GM18526 (cell line): Measurements from ENCODE around the gene MBP.

Experiments
- POLR2A ChIP-seq: IDR thresholded peaks from 3 replicates; pipeline ENCODE4 v1.6.1; 2011; ENCODE audit not compliant: insufficient read length; ENCODE audit errors: extremely low read depth

MBP gene

GRCh38 chr18:76943542-76944339 lies 188.8 kb downstream of the MBP start:
- no peak for TF ChIP-seq POLR2A

- no peak for TF ChIP-seq POLR2A
Observed at GRCh38 chr18:76941284-76941683, 191.3 kb downstream of the MBP start.

GRCh38 chr18:76938619-76939018 lies 194.0 kb downstream of the MBP start:
- no peak for TF ChIP-seq POLR2A

GRCh38 chr18:76937597-76937996 lies 195.0 kb downstream of the MBP start:
- TF ChIP-seq POLR2A = no peak

GRCh38 chr18:76936877-76937276 lies 195.7 kb downstream of the MBP start:
- TF ChIP-seq POLR2A = no peak

- no peak for TF ChIP-seq POLR2A
Observed at GRCh38 chr18:76935722-76936337, 196.8 kb downstream of the MBP start.

GRCh38 chr18:76932026-76932819 lies 200.4 kb downstream of the MBP start:
- TF ChIP-seq POLR2A = no peak

GRCh38 chr18:76931171-76931570 lies 201.4 kb downstream of the MBP start:
- TF ChIP-seq POLR2A = no peak
